Measurements from ENCODE around the gene PIGU. TPM values are rescaled to one million over a fixed set of nuclear protein-coding genes. Genes with fewer than 3 reads are reported as not detected.

The PIGU gene
- total RNA-seq, 1 experiment from 2014 or later = 25.1 TPM

DNA sequence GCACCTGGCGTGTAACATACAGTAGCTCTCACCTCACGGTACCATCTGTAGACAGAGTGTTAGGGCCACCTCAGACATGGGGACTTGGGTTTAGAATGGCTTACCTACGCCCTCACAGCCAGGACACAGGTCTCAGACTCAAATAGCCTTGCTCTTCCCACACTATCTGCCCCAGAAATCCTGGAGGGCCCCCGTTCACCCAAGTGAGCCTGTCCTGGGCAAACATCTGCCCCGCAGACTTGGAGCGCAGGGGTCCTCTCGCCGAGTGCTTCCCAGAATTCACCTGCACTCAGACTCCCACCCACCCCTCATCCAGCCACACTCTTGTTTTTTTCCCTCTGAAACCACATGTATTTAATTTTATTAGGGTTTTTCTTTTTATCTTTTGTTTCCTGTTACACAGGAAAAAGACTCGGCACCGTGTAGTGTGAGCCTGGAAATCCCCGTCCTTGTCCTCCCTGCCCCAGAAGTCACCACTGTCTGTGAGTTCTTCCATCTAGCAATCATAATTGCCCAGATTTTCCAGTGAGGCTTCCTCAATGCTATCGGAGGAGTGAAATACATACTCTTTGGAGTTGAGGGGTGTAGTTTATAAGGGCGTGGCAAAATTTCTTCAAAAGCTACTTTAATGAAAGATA is 135.5 kb downstream of the PIGU start:
- intact Hi-C loops (cut with micrococcal nuclease) = no loop called here
- Histone ChIP-seq H2AFZ (ENCODE audit: low read depth, low read length, poor library complexity, severe bottlenecking) (no peak overlapping the region), H3K79me2 (ENCODE audit: insufficient read depth, low read length) (no peaks in the 10 kb centered on the region), H3K4me3 (replicated peaks in 1 of 2; ENCODE audit: low read depth in 1 of 2, low read length in 2 of 2) (no peak overlapping the region), H3K27ac (ENCODE audit: low read depth, low read length) (no peak overlapping the region), H3K4me1 (ENCODE audit: control insufficient read depth in 1 of 2, insufficient read depth in 2 of 2, low read length in 2 of 2) (no peaks in the 10 kb centered on the region), H4K20me1 (ENCODE audit: insufficient read depth) (no peaks in the 10 kb centered on the region), H3K27me3 (ENCODE audit: insufficient read depth, low read length) (no peaks in the 10 kb centered on the region), H3K9me2 (ENCODE audit: insufficient read depth) (no peaks in the 10 kb centered on the region), H3K4me2 (ENCODE audit: low read length) (no peak overlapping the region), H3K9me3 (ENCODE audit: control insufficient read depth in 1 of 2, insufficient read depth in 1 of 2, low read depth in 1 of 2, low read length in 2 of 2) (no peaks in the 10 kb centered on the region), H3K36me3 (ENCODE audit: control insufficient read depth in 1 of 2, insufficient read depth in 2 of 2, low read length in 2 of 2) (peaks cover 14 to 28% of the 10 kb centered on the region in 2 experiments; a peak in 3 of 4 replicates), H3K9ac (ENCODE audit: low read length) (no peak overlapping the region)
- ChIA-PET RAD21 (ENCODE audit: low non-redundant PET in 1 of 2, low total read pairs in 2 of 2, uncharacterized antibody in 2 of 2, unreplicated experiment in 2 of 2) (no interaction called here), POLR2A (no interaction called here), CTCF (interaction anchor here (0.9 kb wide), 1 partner anchor 229 kb away, joined by 3 read pairs; no protein-coding TSS in a partner anchor)
- DNase-seq (ENCODE audit: low read depth, low spot score) (no peak), ATAC-seq (no peak)
- no peak for TF ChIP-seq CEBPB (IDR thresholded peaks at IDR 0.05; ENCODE audit: low read depth)
- TF ChIP-seq, protein P1, sequence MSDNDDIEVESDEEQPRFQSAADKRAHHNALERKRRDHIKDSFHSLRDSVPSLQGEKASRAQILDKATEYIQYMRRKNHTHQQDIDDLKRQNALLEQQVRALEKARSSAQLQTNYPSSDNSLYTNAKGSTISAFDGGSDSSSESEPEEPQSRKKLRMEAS (IDR thresholded peaks at IDR 0.05) = no peak
- TF ChIP-seq ZFX (IDR thresholded peaks at IDR 0.05) = no peak
- no peak for TF ChIP-seq ELF1 (IDR thresholded peaks at IDR 0.05; ENCODE audit: borderline replicate concordance, low read depth)
- no peak for TF ChIP-seq SP1 (IDR thresholded peaks at IDR 0.05; ENCODE audit: low read depth)
- TF ChIP-seq JUND (IDR thresholded peaks at IDR 0.05) = no peak
- TF ChIP-seq, protein P2, sequence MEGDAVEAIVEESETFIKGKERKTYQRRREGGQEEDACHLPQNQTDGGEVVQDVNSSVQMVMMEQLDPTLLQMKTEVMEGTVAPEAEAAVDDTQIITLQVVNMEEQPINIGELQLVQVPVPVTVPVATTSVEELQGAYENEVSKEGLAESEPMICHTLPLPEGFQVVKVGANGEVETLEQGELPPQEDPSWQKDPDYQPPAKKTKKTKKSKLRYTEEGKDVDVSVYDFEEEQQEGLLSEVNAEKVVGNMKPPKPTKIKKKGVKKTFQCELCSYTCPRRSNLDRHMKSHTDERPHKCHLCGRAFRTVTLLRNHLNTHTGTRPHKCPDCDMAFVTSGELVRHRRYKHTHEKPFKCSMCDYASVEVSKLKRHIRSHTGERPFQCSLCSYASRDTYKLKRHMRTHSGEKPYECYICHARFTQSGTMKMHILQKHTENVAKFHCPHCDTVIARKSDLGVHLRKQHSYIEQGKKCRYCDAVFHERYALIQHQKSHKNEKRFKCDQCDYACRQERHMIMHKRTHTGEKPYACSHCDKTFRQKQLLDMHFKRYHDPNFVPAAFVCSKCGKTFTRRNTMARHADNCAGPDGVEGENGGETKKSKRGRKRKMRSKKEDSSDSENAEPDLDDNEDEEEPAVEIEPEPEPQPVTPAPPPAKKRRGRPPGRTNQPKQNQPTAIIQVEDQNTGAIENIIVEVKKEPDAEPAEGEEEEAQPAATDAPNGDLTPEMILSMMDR (IDR thresholded peaks at IDR 0.05 in 2 of 3, conservative IDR thresholded peaks at IDR 0.05 in 1 of 3; ENCODE audit: borderline replicate concordance in 1 of 3, insufficient read depth in 1 of 3, low read depth in 2 of 3, low read length in 2 of 3) = no peak
- no peak for TF ChIP-seq ZBTB33 (IDR thresholded peaks at IDR 0.05; ENCODE audit: extremely low read depth, insufficient replicate concordance, low read length)
- BruUV-seq (replicated peaks) = no TSS peak
